Body of pancreas (tissue), 4 donors: ENCODE measurements around the gene GALNT2.

ENCODE experiments used
- POLR2A ChIP-seq, 3 donors: fragments of 450-650 bp; IDR thresholded peaks; one replicate each; pipeline ENCODE4 v1.6.1; 2016; ENCODE audit warnings: antibody characterized with exemption in 3 of 3, mild to moderate bottlenecking in 2 of 3
- TF ChIP-seq, protein P1 (sequence below), 7 experiments: fragments of 450-650 bp in 4 of 7; fragments of 200-600 bp in 3 of 7; sonication (generic) in 3 of 7; IDR thresholded peaks; one replicate each; pipeline ENCODE4 v1.5.1; 2016 to 2019; ENCODE audit warnings: antibody characterized with exemption in 7 of 7

- TF ChIP-seq, protein P1, sequence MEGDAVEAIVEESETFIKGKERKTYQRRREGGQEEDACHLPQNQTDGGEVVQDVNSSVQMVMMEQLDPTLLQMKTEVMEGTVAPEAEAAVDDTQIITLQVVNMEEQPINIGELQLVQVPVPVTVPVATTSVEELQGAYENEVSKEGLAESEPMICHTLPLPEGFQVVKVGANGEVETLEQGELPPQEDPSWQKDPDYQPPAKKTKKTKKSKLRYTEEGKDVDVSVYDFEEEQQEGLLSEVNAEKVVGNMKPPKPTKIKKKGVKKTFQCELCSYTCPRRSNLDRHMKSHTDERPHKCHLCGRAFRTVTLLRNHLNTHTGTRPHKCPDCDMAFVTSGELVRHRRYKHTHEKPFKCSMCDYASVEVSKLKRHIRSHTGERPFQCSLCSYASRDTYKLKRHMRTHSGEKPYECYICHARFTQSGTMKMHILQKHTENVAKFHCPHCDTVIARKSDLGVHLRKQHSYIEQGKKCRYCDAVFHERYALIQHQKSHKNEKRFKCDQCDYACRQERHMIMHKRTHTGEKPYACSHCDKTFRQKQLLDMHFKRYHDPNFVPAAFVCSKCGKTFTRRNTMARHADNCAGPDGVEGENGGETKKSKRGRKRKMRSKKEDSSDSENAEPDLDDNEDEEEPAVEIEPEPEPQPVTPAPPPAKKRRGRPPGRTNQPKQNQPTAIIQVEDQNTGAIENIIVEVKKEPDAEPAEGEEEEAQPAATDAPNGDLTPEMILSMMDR (IDR thresholded peaks at IDR 0.05), result no peak
- no peak for TF ChIP-seq POLR2A (IDR thresholded peaks at IDR 0.05)
Observed at GRCh38 chr1:230074762-230075161, 7.7 kb downstream of the GALNT2 start.
